ENCODE results near the gene MRGPRF.
"Not testable (repeated sequence)": the region's sequence is repeated elsewhere in the genome, so short reads cannot be mapped to it uniquely, and the experiment has no call there.

Gene MRGPRF

GRCh38 chr11:69002570-69003231 is 10.3 kb downstream of the MRGPRF start:
- no peak for DNase-seq (ENCODE audit: low read depth in 2 of 2)

- DNase-seq (ENCODE audit: low read depth in 2 of 2) = no peak
Measured at GRCh38 chr11:69002110-69002569, 10.9 kb downstream of the MRGPRF start.

DNA sequence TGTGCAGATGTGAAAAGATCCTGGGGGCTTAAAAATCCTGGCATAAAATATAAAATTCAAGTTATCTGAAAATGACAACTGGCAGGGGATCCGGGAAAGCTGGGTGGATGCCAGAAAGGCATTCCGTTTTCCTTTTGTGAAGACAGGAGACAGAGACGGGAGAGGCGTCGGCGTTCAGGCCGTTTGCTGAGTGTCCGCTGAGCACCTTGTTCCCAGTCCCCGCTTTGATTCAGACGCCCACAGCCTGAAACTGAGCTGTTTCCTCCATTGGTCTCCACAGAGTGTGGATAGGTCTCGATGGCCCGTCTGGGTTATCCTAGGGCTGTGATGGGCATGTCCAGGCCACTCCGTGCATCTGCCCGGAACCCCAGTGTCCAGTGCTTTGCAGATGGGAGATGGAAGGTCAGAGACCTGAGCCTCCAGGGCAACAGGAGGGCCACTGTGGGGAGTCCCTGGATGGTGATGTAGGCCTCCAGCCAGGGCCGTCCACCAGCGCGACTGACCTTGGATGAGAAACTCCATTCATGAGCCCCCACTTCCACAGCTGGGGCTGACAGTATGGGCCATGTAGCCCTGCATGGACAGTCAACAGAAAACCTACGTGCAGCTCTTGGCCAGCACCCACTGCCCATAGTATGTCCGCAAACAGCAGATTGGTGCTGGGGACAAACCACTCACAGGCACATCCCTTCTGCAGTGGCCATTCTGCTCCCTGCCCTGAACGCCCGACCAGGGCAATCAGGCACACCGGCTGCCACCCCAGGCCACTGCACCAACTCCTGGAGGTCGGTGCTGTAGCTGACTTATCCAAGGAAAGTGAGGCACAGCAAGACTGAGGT is 11.6 kb downstream of the MRGPRF start:
- no peak for DNase-seq (ENCODE audit: low read depth in 2 of 2)

DNA sequence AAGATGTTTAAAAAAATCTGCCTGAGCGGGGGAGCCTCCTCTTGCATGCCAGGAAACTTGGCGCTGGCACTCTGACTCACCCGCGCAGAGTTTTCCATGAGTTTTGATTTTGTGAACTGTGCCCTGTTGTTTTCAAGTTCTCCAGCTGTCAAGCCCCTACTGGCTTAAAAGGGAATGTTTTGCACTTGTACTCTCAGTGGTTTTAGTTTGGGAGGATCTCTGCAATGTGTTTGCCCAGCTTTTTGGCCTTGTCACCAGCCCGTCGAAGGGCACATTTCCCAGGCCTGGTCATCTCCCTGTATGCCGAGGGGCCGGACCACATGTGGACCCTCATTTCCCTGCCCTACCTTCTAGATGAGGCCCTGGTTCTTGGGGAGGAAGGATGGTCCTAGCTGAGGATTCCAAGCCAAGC is 12.2 kb downstream of the MRGPRF start:
- DNase-seq (ENCODE audit: low read depth in 2 of 2) = no peak

GRCh38 chr11:69000391-69000790 is 12.7 kb downstream of the MRGPRF start:
- DNase-seq (ENCODE audit: low read depth in 2 of 2) = no peak

GRCh38 chr11:68999748-69000355 is 13.2 kb downstream of the MRGPRF start:
- DNase-seq (ENCODE audit: low read depth in 2 of 2) = not testable (repeated sequence)

- DNase-seq (ENCODE audit: low read depth in 2 of 2) = peak in 1 of 2 donors; percentile 4
Measured at GRCh38 chr11:68999093-68999747, 13.8 kb downstream of the MRGPRF start.

DNA sequence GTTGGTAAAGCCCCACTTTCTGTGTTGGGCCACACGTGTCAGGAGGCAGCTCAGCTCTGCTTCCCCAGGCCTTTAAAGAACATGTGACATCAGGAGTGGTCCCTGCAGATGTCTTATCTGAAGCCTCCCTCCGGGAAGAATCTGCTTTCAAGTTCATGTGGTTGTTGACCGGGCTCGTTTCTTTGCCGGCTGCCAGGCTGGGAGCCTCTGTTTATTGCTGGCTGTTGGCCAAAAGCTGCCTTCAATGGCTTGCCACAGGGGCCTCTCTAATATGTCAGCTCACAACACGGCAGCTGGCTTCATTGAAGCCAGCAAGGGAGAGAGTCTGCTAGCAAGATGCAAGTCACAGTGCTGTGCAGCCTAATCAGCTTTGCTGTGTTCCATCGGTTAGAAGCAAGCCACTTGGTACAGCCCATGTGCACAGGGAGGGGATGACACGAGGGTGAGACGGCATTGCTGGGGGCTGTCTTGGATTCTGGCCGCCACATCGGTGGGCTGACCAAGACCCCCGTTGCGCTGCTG is 14.6 kb downstream of the MRGPRF start:
- DNase-seq (ENCODE audit: low read depth in 2 of 2) = no peak

DNA sequence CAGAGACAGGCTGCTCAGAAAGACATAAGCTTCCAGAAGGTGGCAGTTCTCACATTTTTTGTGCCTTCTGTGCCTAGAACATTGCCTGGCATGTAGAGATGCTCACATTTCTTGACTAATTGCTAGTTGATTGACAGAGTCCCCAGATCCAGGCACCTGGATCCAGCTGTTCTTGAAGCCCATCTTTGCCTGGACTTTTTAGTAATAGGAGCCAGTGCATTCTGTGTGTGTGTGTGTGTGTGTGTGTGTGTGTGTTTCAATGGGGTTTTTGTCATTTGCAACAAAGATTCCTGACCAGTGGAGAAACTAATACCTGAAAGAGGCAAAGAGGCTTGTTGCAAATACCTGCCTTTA is 15.1 kb downstream of the MRGPRF start:
- DNase-seq (ENCODE audit: low read depth in 2 of 2) = no peak

DNA sequence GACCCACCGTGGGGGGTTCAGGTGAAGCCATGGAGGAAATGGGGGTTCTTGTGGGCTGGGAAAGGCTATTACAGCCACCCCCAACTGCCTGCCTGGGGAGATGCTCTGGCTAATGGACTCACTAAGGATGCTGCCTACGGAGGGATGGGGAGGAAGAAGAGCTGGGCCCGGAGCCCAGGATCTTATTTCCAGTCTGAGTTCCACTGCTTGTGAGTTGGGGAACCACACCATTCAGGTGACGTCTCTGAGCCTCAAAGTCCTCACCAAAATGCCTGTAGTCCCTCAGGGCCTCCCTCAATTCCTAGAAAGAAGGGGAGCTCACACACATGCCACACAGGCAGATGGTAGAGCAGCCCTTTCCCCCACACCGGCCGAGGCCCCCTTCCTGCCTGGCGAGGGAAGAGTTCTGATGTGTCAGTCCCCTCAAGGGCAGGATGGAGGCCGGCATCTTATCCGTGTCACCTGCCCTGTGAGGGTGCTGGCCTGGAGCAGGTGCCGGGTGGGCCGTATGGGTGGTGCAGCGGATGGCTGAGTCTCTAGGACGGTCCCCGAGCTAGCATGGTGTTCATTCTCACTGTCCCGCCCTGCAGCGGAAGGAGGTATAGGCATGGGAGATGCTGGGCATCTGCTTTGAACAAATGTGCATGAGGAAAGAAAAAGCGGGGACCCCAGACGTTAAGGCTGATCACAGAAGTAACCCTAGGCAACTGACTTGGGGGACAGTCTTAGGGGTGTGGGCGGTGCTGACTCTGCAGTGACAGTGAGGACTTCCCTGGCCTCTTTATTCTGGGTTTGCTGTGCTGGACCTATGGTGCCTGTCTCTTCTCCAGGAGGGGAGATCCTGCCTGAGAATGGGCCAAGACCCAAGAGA is 15.7 kb downstream of the MRGPRF start:
- no peak for DNase-seq (ENCODE audit: low read depth in 2 of 2)

- DNase-seq (ENCODE audit: low read depth in 2 of 2) = no peak
Measured at GRCh38 chr11:68996376-68997123, 16.5 kb downstream of the MRGPRF start.

GRCh38 chr11:68994894-68995285 is 18.2 kb downstream of the MRGPRF start:
- no peak for DNase-seq (ENCODE audit: low read depth in 2 of 2)

GRCh38 chr11:68994161-68994893 is 18.7 kb downstream of the MRGPRF start:
- DNase-seq (ENCODE audit: low read depth in 2 of 2) = no peak

DNA sequence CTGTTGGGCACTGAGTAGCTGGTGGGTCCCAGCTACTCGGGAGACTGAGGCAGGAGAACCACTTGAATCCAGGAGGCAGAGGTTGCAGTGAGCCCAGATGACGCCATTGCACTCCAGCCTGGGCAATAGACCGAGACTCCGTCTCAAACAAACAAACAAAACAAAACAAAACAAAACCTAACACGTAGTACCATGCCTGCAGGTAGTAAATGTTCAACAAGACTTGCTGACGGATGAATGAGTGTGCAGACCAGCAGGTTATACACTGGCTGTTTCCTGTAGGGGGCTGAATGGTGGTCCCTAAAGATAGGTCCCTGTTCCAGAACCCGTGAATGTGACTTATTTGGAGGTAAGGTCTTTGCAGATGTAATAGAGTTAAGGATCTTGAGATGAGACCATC is 19.5 kb downstream of the MRGPRF start:
- no peak for DNase-seq (ENCODE audit: low read depth in 2 of 2)

DNA sequence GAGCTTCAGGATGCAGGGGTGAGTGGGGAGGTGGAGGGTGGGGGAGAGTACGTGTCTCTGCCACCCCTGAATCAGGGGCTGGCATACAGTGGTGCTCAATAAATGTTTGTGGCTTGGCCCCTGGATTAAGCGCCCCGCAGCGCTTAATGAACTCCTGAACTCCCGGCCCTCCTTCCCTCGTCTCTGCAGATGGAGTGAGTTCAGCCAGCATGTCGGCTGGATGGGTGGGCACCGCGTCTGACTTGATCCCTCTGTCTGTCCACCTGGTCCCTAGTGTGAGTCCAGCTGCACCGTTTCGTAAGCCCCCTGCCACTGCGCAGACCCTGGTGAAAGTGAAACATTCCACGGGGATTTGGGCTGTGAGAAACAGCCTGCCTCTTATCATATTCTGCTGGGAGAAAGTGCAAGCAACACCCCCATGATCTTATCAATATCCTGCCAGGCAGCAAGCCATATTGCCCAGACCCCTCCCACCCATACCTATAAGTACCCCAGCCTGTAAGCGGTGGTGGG is 20.2 kb downstream of the MRGPRF start:
- no peak for DNase-seq (ENCODE audit: low read depth in 2 of 2)

GRCh38 chr11:68990995-68991780 is 21.9 kb downstream of the MRGPRF start:
- DNase-seq (ENCODE audit: low read depth in 2 of 2) = no peak

GRCh38 chr11:68989936-68990606 is 23.0 kb downstream of the MRGPRF start:
- DNase-seq (ENCODE audit: low read depth in 2 of 2) = no peak

DNA sequence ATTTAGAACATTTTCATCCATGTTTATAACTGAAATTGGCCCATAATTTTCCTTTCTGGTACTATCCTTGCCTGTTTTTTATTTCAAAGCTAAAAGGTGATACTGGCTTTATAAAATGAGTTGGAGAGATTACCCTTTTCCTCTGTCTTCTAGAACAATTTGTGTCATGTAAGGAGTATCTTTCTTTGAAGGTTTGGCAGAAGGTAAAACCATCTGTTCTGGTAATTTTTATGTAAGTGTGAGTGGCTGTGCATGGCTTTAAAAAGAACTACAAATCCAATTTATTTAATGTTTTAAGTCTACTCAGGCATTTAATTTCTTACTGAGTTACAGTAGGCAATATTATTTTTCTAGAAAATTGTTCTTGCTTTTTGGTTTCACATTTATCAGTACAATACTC is 24.6 kb downstream of the MRGPRF start:
- no peak for DNase-seq (ENCODE audit: low read depth in 2 of 2)
